Glutamatergic neuron (in vitro differentiated cells): ENCODE data around the gene GLCE. TPM values are rescaled to one million over a fixed set of nuclear protein-coding genes. Genes with fewer than 3 reads are reported as not detected.
A peak's percentile ranks its signal among the peaks of the same experiment; 100 is the strongest.

ENCODE experiments used
- DNase-seq: peaks from one replicate; pipeline ENCODE4 v3.0.0; 2022
- H3K27ac Mint-ChIP-seq: one replicate; pipeline ENCODE4 v1.8.0; 2020; ENCODE audit warnings: mild to moderate bottlenecking, mixed read lengths, inconsistent platforms; ENCODE audit not compliant: unreplicated experiment
- H3K27me3 Mint-ChIP-seq: one replicate; pipeline ENCODE4 v1.8.0; 2020; ENCODE audit warnings: mild to moderate bottlenecking, moderate library complexity, mixed read lengths, inconsistent platforms; ENCODE audit not compliant: unreplicated experiment
- H3K36me3 Mint-ChIP-seq: one replicate; pipeline ENCODE4 v1.8.0; 2020; ENCODE audit warnings: mild to moderate bottlenecking, mixed read lengths, inconsistent platforms; ENCODE audit not compliant: unreplicated experiment
- H3K4me1 Mint-ChIP-seq: one replicate; pipeline ENCODE4 v1.8.0; 2020; ENCODE audit warnings: mild to moderate bottlenecking, low read depth, mixed read lengths, inconsistent platforms; ENCODE audit not compliant: unreplicated experiment
- H3K4me3 Mint-ChIP-seq: one replicate; pipeline ENCODE4 v1.8.0; 2020; ENCODE audit warnings: mild to moderate bottlenecking, mixed read lengths, inconsistent platforms; ENCODE audit not compliant: unreplicated experiment
- H3K9me3 Mint-ChIP-seq: one replicate; pipeline ENCODE4 v1.8.0; 2020; ENCODE audit warnings: mild to moderate bottlenecking, moderate library complexity, mixed read lengths, inconsistent platforms; ENCODE audit not compliant: unreplicated experiment
- total RNA-seq: library from RNA; stranded (reverse); fragmentation: NEBNext Ultra II Directional; extraction: Animal tissue kit (Norgen Biotek cat#: 25700); gene quantifications from one replicate; pipeline ENCODE4 v1.2.1, GENCODE V29; 2021; ENCODE audit not compliant: unreplicated experiment
- TF ChIP-seq, protein P1 (sequence below): fragments of 200-600 bp; sonication (generic); IDR thresholded peaks from one replicate; pipeline ENCODE4 v1.5.0; 2021; ENCODE audit not compliant: partially characterized antibody, unreplicated experiment

The GLCE gene
- total RNA-seq, 1 donor from 2014 or later, result 6.7 TPM

DNA sequence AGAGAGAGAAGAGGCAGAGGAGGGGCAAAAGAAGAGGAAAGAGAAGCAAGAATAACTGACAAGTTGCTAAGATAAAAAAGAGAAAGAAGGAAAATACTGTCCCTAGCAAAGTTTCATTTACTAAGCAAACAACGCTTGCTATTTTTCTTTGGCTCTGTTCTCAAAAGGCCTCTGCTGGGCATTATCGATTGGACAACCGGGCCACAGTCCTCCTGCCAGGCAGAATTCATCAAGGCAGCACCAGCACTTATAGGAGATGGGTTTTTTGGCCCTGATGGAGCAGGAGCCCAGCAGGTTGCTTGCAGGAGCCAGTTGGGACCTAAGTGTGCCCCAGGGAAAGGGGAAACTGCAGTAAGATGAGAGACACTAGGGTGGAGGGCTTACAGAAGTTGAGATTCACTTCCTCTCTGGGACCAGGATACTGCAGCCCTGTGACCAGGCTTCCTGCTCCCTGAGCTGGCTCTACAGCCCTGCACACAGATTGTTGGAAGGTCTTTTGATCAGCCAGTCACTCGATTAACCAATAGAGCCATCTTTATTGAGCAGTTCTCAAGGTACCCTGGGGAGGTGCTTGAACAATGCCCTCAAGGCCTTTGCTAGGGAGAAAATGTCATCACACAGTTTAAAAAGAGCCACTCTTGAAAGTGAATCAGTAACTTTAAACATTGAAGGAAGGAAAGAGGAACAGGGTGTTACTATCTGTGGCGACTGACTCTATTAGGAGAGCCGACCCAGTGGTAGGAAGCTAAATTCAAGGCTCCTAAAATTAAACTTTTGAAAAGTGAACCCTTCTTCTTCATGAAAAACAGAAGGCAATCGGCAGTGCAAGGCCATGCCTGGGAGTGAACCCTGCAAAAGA lies 28.8 kb upstream of the GLCE start:
- H3K4me1 Mint-ChIP-seq, result peaks cover 2% of the 10 kb centered on the region
- no peak overlapping the region for H3K27ac Mint-ChIP-seq
- H3K9me3 Mint-ChIP-seq, result peaks cover 3% of the 10 kb centered on the region
- DNase-seq, result no peak
- peaks cover 3% of the 10 kb centered on the region for H3K27me3 Mint-ChIP-seq
- TF ChIP-seq, protein P1, sequence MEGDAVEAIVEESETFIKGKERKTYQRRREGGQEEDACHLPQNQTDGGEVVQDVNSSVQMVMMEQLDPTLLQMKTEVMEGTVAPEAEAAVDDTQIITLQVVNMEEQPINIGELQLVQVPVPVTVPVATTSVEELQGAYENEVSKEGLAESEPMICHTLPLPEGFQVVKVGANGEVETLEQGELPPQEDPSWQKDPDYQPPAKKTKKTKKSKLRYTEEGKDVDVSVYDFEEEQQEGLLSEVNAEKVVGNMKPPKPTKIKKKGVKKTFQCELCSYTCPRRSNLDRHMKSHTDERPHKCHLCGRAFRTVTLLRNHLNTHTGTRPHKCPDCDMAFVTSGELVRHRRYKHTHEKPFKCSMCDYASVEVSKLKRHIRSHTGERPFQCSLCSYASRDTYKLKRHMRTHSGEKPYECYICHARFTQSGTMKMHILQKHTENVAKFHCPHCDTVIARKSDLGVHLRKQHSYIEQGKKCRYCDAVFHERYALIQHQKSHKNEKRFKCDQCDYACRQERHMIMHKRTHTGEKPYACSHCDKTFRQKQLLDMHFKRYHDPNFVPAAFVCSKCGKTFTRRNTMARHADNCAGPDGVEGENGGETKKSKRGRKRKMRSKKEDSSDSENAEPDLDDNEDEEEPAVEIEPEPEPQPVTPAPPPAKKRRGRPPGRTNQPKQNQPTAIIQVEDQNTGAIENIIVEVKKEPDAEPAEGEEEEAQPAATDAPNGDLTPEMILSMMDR, result no peak
- H3K36me3 Mint-ChIP-seq, result no peaks in the 10 kb centered on the region
- no peak overlapping the region for H3K4me3 Mint-ChIP-seq

DNA sequence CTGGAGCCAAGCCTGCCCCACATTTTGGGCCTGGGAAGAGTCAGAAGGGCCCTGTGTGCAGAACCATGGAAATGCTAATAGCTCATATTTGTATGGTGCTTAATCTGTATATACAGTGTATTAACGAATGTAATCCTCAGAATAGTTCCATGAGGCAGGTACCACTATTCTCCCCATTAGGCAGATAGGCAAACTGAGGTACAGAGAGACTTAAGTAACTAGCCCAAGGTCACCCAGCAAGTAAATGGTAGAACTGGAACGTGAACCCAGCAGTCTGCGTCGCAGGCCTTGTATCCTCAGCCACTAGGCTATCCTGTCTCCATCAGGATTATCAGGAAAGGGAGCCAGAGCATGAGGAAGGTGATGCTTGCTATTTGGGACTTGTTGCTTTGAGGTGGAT lies 28.0 kb upstream of the GLCE start:
- H3K36me3 Mint-ChIP-seq, result no peaks in the 10 kb centered on the region
- peaks cover 2% of the 10 kb centered on the region for H3K4me1 Mint-ChIP-seq
- H3K4me3 Mint-ChIP-seq, result no peak overlapping the region
- TF ChIP-seq, protein P1, result no peak
- DNase-seq, result no peak
- H3K9me3 Mint-ChIP-seq, result peaks cover 3% of the 10 kb centered on the region
- peaks cover 6% of the 10 kb centered on the region for H3K27me3 Mint-ChIP-seq
- H3K27ac Mint-ChIP-seq, result no peak overlapping the region

DNA sequence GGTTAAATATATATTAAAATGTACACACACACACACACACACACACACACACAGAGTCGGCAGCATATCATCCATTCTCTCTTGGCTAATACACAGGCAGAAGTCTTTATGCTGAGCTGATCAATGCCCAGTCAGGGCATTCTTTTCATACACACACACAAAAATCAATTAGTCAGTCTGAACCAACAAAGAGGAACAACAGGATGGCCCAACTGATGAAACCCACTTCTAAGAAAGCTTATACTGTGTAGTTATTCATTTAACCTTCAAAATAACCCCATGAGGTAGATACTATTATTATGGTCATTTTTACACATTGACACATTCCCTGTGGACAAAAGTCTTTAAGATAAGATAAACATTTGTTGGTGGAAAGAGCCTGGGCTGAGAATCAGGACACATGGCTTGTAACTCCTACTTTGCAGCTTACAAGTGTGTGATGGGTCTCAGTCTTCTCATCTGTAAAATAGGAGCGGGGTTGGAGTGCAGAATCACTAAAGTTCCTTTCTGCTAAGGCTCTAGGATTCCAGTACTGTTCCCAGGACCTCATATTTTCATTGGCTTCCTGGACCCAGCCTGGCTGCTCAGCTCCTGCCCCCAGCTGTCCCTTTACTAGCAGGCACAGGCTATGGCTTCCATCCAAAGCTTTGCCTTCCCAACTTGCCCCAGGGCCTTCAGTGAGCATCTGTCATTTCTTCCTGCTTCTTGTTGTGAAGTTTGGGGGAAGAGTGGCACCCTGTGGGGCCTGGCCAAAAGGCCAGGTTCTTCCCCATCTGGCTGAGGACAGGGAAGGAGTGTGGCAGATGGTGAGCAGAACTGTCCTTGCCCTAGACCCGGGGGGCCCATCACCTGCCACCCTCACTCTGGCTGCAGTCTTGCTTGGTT lies 27.2 kb upstream of the GLCE start:
- Mint-ChIP-seq H3K4me1 (peaks cover 2% of the 10 kb centered on the region), H3K36me3 (no peaks in the 10 kb centered on the region), H3K27ac (peak overlapping the region; percentile 55), H3K4me3 (no peak overlapping the region), H3K9me3 (peaks cover 3% of the 10 kb centered on the region), H3K27me3 (peaks cover 6% of the 10 kb centered on the region)
- no peak for DNase-seq
- TF ChIP-seq, protein P1, result no peak

DNA sequence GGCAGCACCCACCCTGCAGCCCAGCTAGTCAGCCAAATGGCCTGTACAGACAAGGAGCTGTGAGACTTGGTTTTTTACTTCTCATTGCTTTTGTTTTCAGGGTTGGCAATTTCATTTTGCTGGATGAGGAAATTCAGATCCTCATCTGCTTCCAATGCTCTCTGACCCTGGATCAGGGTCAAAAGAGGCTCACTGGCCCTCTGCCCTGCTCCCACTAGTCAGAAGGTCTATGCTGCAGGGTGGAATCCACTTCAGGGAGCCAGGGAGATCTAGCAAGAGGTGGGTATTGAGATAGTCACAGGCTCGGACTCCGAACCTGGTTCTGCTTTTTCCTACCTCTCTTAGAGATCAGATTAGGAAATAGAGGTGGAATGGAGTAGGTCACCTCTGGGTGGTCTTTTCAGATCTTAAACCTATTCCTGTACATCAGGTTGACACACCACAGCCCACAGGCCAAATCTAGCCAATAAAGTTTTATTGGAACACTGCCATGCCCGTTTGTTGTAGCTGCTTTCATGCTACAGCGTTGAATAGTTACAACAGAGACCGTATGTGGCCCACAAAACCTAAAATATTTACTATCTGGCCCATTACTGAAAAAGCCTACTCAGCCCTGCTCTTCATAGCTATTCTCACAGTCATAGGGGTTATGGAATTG lies 26.4 kb upstream of the GLCE start:
- H3K36me3 Mint-ChIP-seq, result no peaks in the 10 kb centered on the region
- TF ChIP-seq, protein P1, result no peak
- peaks cover 2% of the 10 kb centered on the region for H3K4me1 Mint-ChIP-seq
- no peak overlapping the region for H3K27ac Mint-ChIP-seq
- H3K27me3 Mint-ChIP-seq, result peaks cover 6% of the 10 kb centered on the region
- no peak overlapping the region for H3K4me3 Mint-ChIP-seq
- peaks cover 3% of the 10 kb centered on the region for H3K9me3 Mint-ChIP-seq
- DNase-seq, result no peak
